IMR-90 (cell line): ENCODE measurements around the gene TUBGCP6. TPM values are rescaled to one million over a fixed set of nuclear protein-coding genes. Genes with fewer than 3 reads are reported as not detected.

Source experiments
- ATAC-seq: fragments of 200-7000 bp; cut with Tn5 transposase; 2 replicates; pipeline ENCODE4 v1.9.1; 2020; ENCODE audit warnings: low read depth, mild to moderate bottlenecking, moderate library complexity
- BruUV-seq: library from RNA; stranded (reverse); fragments of 400-500 nt; replicated peaks from 2 replicates; lab custom pipeline; 2021; lab: Mats Ljungman, UMichigan
- CTCF ChIA-PET: fragments of 300-600 bp; formaldehyde crosslinking; extraction: SDS; loops from one replicate; lab custom pipeline; 2021; ENCODE audit warnings: antibody characterized with exemption; lab: Yijun Ruan, JAX
- POLR2A ChIA-PET: fragments of 300-600 bp; sonication (Branson Sonifier 250); formaldehyde crosslinking; loops from one replicate; lab custom pipeline; 2022; ENCODE audit warnings: antibody characterized with exemption; ENCODE audit not compliant: unreplicated experiment; lab: Charles Lee
- DNase-seq: peaks from one replicate; pipeline ENCODE4 v3.0.0; 2013
- H2AFZ ChIP-seq: replicated peaks from 2 replicates; pipeline ENCODE3; 2013; ENCODE audit warnings: low read length, mild to moderate bottlenecking; ENCODE audit not compliant: poor library complexity
- H2AK5ac ChIP-seq: 2 replicates; pipeline ENCODE4 v1.6.1; 2013; ENCODE audit warnings: low read depth, low read length, inconsistent platforms
- H2AK9ac ChIP-seq: replicated peaks from 2 replicates; pipeline ENCODE3; 2013; ENCODE audit warnings: mild to moderate bottlenecking, low read depth, low read length, moderate library complexity; ENCODE audit not compliant: poor library complexity
- H2BK120ac ChIP-seq: 2 replicates; pipeline ENCODE4 v1.6.1; 2013; ENCODE audit warnings: low read depth, low read length, inconsistent platforms
- H2BK15ac ChIP-seq: 3 replicates; pipeline ENCODE4 v1.6.1; 2013; ENCODE audit warnings: low read depth, low read length, inconsistent platforms
- H2BK20ac ChIP-seq: 2 replicates; pipeline ENCODE4 v1.6.1; 2013; ENCODE audit warnings: low read depth, mild to moderate bottlenecking, inconsistent platforms, low read length, moderate library complexity
- H2BK5ac ChIP-seq: 2 replicates; pipeline ENCODE4 v1.6.1; 2013; ENCODE audit warnings: mild to moderate bottlenecking, low read depth, low read length, inconsistent platforms; ENCODE audit not compliant: poor library complexity, severe bottlenecking
- H3K14ac ChIP-seq: replicated peaks from 2 replicates; pipeline ENCODE4 v1.6.1; 2013; ENCODE audit warnings: low read depth, low read length, inconsistent platforms
- H3K18ac ChIP-seq: 2 replicates; pipeline ENCODE4 v1.6.1; 2013; ENCODE audit warnings: low read depth, low read length, control low read depth
- H3K23ac ChIP-seq: 2 replicates; pipeline ENCODE4 v1.6.1; 2013; ENCODE audit warnings: low read depth, low read length, inconsistent platforms
- H3K27ac ChIP-seq: 2 replicates; pipeline ENCODE4 v1.5.1; 2013; ENCODE audit warnings: mild to moderate bottlenecking, control low read depth, low read length; ENCODE audit not compliant: insufficient read depth
- H3K27me3 ChIP-seq: 2 replicates; pipeline ENCODE4 v1.6.1; 2013; ENCODE audit warnings: low read length; ENCODE audit not compliant: control insufficient read depth, insufficient read depth
- H3K36me3 ChIP-seq: 2 replicates; pipeline ENCODE4 v1.6.1; 2013; ENCODE audit warnings: low read length, mixed read lengths; ENCODE audit not compliant: control insufficient read depth, insufficient read depth
- H3K4ac ChIP-seq: 2 replicates; pipeline ENCODE4 v1.6.1; 2013; ENCODE audit warnings: low read depth, low read length, inconsistent platforms
- H3K4me1 ChIP-seq: 2 replicates; pipeline ENCODE4 v1.6.1; 2013; ENCODE audit warnings: low read length, mixed read lengths; ENCODE audit not compliant: control insufficient read depth, insufficient read depth
- H3K4me2 ChIP-seq: 2 replicates; pipeline ENCODE4 v1.6.1; 2013; ENCODE audit warnings: low read depth, mild to moderate bottlenecking, control low read depth, low read length, moderate library complexity
- H3K4me3 ChIP-seq: 2 replicates; pipeline ENCODE4 v1.5.1; 2013; ENCODE audit warnings: low read depth, mild to moderate bottlenecking, control low read depth, low read length, moderate library complexity; ENCODE audit not compliant: insufficient read depth
- H3K56ac ChIP-seq: 2 replicates; pipeline ENCODE4 v1.6.1; 2013; ENCODE audit warnings: low read length, inconsistent platforms; ENCODE audit not compliant: insufficient read depth; ENCODE audit errors: extremely low read depth
- H3K79me1 ChIP-seq, 2 experiments: 2 replicates each; pipeline ENCODE4 v1.6.1; 2013; ENCODE audit warnings: low read length in 2 of 2, inconsistent platforms in 1 of 2, low read depth in 1 of 2
- H3K9ac ChIP-seq: 2 replicates; pipeline ENCODE4 v1.6.1; 2013; ENCODE audit warnings: low read depth, low read length, control low read depth
- H3K9me1 ChIP-seq: 2 replicates; pipeline ENCODE4 v1.6.1; 2013; ENCODE audit warnings: low read length, inconsistent platforms; ENCODE audit not compliant: insufficient read depth
- H3K9me3 ChIP-seq: 2 replicates; pipeline ENCODE4 v1.6.1; 2013; ENCODE audit warnings: low read length; ENCODE audit not compliant: control insufficient read depth, insufficient read depth
- H4K20me1 ChIP-seq: 2 replicates; pipeline ENCODE4 v1.6.1; 2013; ENCODE audit warnings: low read length, inconsistent platforms; ENCODE audit not compliant: insufficient read depth
- H4K5ac ChIP-seq: 2 replicates; pipeline ENCODE4 v1.6.1; 2013; ENCODE audit warnings: mild to moderate bottlenecking, low read depth, low read length, control low read depth
- H4K8ac ChIP-seq, 2 experiments: 2 replicates each; pipeline ENCODE4 v1.6.1; 2013; ENCODE audit warnings: low read depth in 2 of 2, low read length in 2 of 2, control low read depth in 1 of 2, inconsistent platforms in 1 of 2
- H4K91ac ChIP-seq: 2 replicates; pipeline ENCODE4 v1.6.1; 2013; ENCODE audit warnings: low read depth, low read length, inconsistent platforms; ENCODE audit not compliant: insufficient read depth
- BHLHE40 ChIP-seq: fragments of 150-350 bp; IDR thresholded peaks from 2 replicates; pipeline ENCODE4 v1.6.1; 2016; ENCODE audit warnings: mild to moderate bottlenecking, low read depth, low read length
- CEBPB ChIP-seq: IDR thresholded peaks from 2 replicates; pipeline ENCODE4 v1.6.1; 2012; ENCODE audit warnings: low read depth, low read length, improper control_type of control experiment
- CHD1 ChIP-seq: IDR thresholded peaks from 2 replicates; pipeline ENCODE4 v1.6.1; 2012; ENCODE audit warnings: low read depth, low read length, improper control_type of control experiment
- FOS ChIP-seq: fragments of 150-350 bp; IDR thresholded peaks from 2 replicates; pipeline ENCODE4 v1.6.1; 2016; ENCODE audit warnings: low read depth, low read length
- MAFK ChIP-seq: IDR thresholded peaks from 2 replicates; pipeline ENCODE4 v1.6.1; 2012; ENCODE audit warnings: low read depth, low read length, improper control_type of control experiment
- MAZ ChIP-seq: IDR thresholded peaks from 2 replicates; pipeline ENCODE4 v1.6.1; 2012; ENCODE audit warnings: low read depth, mild to moderate bottlenecking, low read length, improper control_type of control experiment, moderate library complexity, borderline replicate concordance
- MXI1 ChIP-seq: IDR thresholded peaks from 2 replicates; pipeline ENCODE4 v1.6.1; 2012; ENCODE audit warnings: low read depth, mild to moderate bottlenecking, low read length, moderate library complexity, borderline replicate concordance
- NFE2L2 ChIP-seq: fragments of 150-350 bp; IDR thresholded peaks from 2 replicates; pipeline ENCODE4 v1.6.1; 2016; ENCODE audit warnings: low read depth, mild to moderate bottlenecking, low read length
- POLR2A ChIP-seq: IDR thresholded peaks from 2 replicates; pipeline ENCODE4 v1.6.1; 2012; ENCODE audit warnings: mild to moderate bottlenecking, low read depth, low read length
- RAD21 ChIP-seq: IDR thresholded peaks from 2 replicates; pipeline ENCODE4 v1.6.1; 2012; ENCODE audit warnings: low read length, improper control_type of control experiment
- RCOR1 ChIP-seq: IDR thresholded peaks from 2 replicates; pipeline ENCODE4 v1.6.1; 2012; ENCODE audit warnings: mild to moderate bottlenecking, low read length, improper control_type of control experiment; ENCODE audit not compliant: insufficient replicate concordance
- RFX5 ChIP-seq: IDR thresholded peaks from 2 replicates; pipeline ENCODE4 v1.8.0; 2012; ENCODE audit warnings: low read depth, mild to moderate bottlenecking, low read length, moderate library complexity
- SMC3 ChIP-seq: fragments of 150-350 bp; IDR thresholded peaks from 2 replicates; pipeline ENCODE4 v1.6.1; 2016; ENCODE audit warnings: low read depth, mild to moderate bottlenecking, antibody characterized with exemption, low read length, moderate library complexity
- WGBS, 2 experiments: methylation state at CpG; one replicate each; pipeline versions ENCODE4 v1.1.5 to v1.1.7; 2013; ENCODE audit warnings: missing lambda C conversion rate in 2 of 2; ENCODE audit not compliant: insufficient read length in 1 of 2; ENCODE audit errors: extremely low coverage in 2 of 2; 5-methylcytosine and 5-hydroxymethylcytosine counted together
- dilution Hi-C: fragments of 300-500 bp; cut with HindIII; formaldehyde crosslinking; loops from one replicate; pipeline ENCODE4 v1.14.3; 2018; ENCODE audit warnings: low sequenced_read_pairs; ENCODE audit not compliant: unreplicated experiment
- in situ Hi-C: fragments of 300-500 bp; cut with MboI; formaldehyde crosslinking; loops from 3 replicates; pipeline ENCODE4 v1.14.3; 2019; ENCODE audit warnings: low sequenced_read_pairs, inconsistent platforms, mixed read lengths
- intact Hi-C: fragments of 100-400 bp; cut with micrococcal nuclease; formaldehyde crosslinking; loops from 2 replicates; pipeline ENCODE4 v1.10.0; 2022
- polyA plus RNA-seq, 3 experiments: library from polyadenylated mRNA; depleted of rRNA; stranded (reverse); fragments of >200 nt; gene quantifications; 2 replicates each; pipeline ENCODE4 v1.2.3, GENCODE V29; 2012; ENCODE audit warnings: low replicate concordance in 1 of 3
- total RNA-seq: library from RNA; depleted of rRNA; stranded (reverse); fragments of >200 nt; gene quantifications from 2 replicates; pipeline ENCODE4 v1.2.3, GENCODE V29; 2012
- TF ChIP-seq, protein P1 (sequence below): conservative IDR thresholded peaks from 2 replicates; pipeline ENCODE4 v1.5.1; 2012; ENCODE audit warnings: mild to moderate bottlenecking, low read depth, low read length, improper control_type of control experiment
- TF ChIP-seq, protein P2 (sequence below): fragments of 150-350 bp; IDR thresholded peaks from 2 replicates; pipeline ENCODE4 v1.6.1; 2017; ENCODE audit warnings: mild to moderate bottlenecking, antibody characterized with exemption, low read length, low read depth

TUBGCP6 gene
- total and polyA plus RNA-seq, 2 of the 4 experiments (the other 2 are of a cell fraction), result 10.8 to 28.6 TPM

DNA sequence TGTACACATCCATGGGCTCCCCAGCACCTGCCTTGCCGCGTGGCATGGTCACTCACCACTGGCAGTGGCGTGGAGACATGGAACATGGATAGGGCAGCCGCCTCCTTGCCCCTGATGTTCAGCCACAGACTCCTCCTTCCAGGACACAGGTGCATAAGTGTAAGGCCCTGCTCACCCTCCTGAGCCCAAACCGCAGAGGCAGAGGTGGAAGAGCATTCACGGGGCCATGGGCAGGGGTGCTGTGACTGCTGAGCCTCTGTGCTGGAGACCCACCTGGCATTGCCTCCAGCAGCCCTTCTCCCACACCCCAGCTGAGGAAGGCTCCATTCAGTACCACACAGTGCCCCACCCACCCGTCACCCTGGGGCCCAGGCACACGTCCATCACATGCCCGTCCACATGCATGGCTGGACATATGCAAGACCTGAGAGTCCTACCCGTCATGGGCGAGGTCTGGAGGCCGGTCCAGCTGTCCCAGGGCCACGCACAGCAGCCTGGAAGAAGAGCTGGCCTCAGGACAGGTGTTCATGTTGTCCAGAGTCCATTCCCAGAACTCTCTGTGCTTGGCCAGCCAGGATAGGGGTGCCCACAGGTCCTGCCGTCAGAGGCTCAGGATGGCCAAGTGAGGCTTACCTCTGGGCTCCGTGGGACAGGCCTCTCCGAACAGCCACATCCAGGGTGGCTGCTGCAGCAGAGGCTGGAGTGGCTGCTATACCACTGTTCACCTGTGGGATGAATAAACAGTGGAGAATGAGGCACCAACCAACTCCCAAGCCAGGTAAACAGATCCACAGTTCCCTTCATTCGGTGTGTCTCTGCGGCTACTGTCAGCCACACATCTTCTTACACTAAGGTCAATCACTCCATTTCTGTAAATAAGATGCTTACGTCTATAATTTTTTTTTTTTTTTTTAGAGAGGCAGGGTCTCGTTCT is 1.7 kb upstream of the TUBGCP6 start:
- peaks cover 28% of the 10 kb centered on the region for H4K20me1 ChIP-seq
- no peaks in the 10 kb centered on the region for H3K9me3 ChIP-seq
- no peak overlapping the region for H3K27ac ChIP-seq
- ATAC-seq (no peak), DNase-seq (no peak)
- no peak overlapping the region for H3K18ac ChIP-seq
- H3K56ac ChIP-seq, result no peak overlapping the region
- no peak overlapping the region for H2BK15ac ChIP-seq
- H4K8ac ChIP-seq, result no peak overlapping the region
- H2BK5ac ChIP-seq, result no peak overlapping the region
- H4K5ac ChIP-seq, result no peak overlapping the region
- H3K79me1 ChIP-seq, result peaks cover 15 to 60% of the 10 kb centered on the region in 2 experiments
- 90% methylated on average over 7 of the region's 20 CpGs; no CpG with 5 or more reads in 1 of the 2 experiments for WGBS, 2 experiments
- ChIA-PET POLR2A (no interaction called here), CTCF (no interaction called here)
- H3K4me2 ChIP-seq, result no peak overlapping the region
- H3K27me3 ChIP-seq, result no peaks in the 10 kb centered on the region
- no peak overlapping the region for H2BK20ac ChIP-seq
- no peak overlapping the region for H2AK9ac ChIP-seq
- H3K9ac ChIP-seq, result no peak overlapping the region
- H3K9me1 ChIP-seq, result 0 out of 2 replicates have a peak, but pooled peaks cover 3% of the 10 kb centered on the region
- in situ Hi-C loops (no loop called here), dilution Hi-C loops (no loop called here), intact Hi-C loops (no loop called here)
- no peak overlapping the region for H3K4ac ChIP-seq
- H2BK120ac ChIP-seq, result no peak overlapping the region
- no peak overlapping the region for H2AFZ ChIP-seq
- no peak overlapping the region for H4K91ac ChIP-seq
- H3K36me3 ChIP-seq, result peaks cover 21% of the 10 kb centered on the region
- H3K4me3 ChIP-seq, result no peak overlapping the region
- BruUV-seq, result no TSS peak
- H3K4me1 ChIP-seq, result peaks cover 17% of the 10 kb centered on the region
- 0 out of 2 replicates have a peak overlapping the region, but pooled peaks have one; percentile 17 for H2AK5ac ChIP-seq
- no peak overlapping the region for H3K14ac ChIP-seq
- no peak overlapping the region for H3K23ac ChIP-seq
- TF ChIP-seq FOS (no peak), MXI1 (no peak), BHLHE40 (no peak), RAD21 (no peak), RFX5 (no peak), CHD1 (no peak), MAFK (no peak), NFE2L2 (no peak), MAZ (no peak), POLR2A (no peak), RCOR1 (no peak), SMC3 (no peak), CEBPB (no peak)
- TF ChIP-seq, protein P1, sequence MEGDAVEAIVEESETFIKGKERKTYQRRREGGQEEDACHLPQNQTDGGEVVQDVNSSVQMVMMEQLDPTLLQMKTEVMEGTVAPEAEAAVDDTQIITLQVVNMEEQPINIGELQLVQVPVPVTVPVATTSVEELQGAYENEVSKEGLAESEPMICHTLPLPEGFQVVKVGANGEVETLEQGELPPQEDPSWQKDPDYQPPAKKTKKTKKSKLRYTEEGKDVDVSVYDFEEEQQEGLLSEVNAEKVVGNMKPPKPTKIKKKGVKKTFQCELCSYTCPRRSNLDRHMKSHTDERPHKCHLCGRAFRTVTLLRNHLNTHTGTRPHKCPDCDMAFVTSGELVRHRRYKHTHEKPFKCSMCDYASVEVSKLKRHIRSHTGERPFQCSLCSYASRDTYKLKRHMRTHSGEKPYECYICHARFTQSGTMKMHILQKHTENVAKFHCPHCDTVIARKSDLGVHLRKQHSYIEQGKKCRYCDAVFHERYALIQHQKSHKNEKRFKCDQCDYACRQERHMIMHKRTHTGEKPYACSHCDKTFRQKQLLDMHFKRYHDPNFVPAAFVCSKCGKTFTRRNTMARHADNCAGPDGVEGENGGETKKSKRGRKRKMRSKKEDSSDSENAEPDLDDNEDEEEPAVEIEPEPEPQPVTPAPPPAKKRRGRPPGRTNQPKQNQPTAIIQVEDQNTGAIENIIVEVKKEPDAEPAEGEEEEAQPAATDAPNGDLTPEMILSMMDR, result no peak
- TF ChIP-seq, protein P2, sequence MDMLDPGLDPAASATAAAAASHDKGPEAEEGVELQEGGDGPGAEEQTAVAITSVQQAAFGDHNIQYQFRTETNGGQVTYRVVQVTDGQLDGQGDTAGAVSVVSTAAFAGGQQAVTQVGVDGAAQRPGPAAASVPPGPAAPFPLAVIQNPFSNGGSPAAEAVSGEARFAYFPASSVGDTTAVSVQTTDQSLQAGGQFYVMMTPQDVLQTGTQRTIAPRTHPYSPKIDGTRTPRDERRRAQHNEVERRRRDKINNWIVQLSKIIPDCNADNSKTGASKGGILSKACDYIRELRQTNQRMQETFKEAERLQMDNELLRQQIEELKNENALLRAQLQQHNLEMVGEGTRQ, result no peak
